ENCODE results near the gene UFSP2.
"Not testable (repeated sequence)": the region's sequence is repeated elsewhere in the genome, so short reads cannot be mapped to it uniquely, and the experiment has no call there.

UFSP2 gene

DNA sequence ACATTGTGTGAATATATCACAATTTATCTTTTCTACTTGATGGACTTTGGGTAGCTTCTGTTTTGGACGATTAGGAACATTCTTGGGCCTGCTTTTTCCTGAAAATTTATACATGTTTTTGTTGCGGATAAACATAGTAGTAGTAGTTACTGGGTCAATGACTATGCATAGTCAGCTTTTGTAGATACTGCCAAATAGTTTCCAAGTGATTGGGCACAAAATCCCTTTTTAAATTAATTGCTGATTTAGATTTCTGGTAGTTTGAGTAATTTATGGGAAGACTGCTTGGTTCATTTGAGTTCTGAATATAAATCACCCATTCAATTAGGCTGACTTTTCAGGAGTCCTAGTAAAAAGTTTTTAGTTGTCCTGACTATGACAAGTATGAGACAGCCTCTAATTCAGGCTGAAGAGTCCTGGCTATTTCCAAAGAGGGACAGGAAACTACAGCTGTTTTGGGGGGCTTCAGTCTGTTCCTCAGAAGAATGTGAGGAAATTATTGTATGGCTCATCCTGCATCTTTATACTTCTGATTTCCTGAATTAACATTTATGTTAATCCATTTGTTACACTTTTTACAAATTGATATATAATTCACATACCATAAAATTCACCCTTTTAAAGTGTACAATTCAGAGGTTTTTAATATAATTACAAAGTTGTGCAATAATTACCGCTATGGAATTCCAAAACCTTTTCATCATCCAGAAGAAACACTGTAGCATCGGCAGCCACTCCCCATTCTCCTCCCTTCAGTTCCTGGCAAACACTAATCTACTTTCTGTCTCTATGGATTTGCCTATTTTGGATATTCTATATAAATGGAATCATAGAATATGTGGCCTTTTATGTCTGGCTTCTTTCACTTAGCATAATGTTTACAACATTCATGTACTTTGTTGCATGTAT, 44.2 kb downstream of the UFSP2 start:
- DNase-seq: no peak

DNA sequence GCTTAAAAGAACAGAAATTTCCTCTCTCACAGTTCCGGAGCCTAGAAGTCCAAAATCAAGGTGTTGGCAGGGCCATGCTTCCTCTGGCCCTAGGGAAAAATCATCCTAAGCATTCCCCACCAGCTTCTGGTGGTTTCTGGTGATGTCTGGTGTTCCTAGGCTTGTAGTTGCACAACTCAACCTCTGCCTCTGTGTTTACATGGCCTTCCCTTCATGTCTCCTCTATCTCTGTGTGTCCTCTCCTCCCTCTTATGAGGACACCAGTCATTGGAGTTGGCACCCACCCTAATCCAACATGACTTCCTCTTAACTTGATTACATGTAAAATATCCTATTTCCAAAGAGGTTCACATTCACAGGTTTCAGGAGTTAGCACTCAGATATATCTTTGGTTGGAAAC, 45.4 kb downstream of the UFSP2 start:
- DNase-seq: no peak

DNA sequence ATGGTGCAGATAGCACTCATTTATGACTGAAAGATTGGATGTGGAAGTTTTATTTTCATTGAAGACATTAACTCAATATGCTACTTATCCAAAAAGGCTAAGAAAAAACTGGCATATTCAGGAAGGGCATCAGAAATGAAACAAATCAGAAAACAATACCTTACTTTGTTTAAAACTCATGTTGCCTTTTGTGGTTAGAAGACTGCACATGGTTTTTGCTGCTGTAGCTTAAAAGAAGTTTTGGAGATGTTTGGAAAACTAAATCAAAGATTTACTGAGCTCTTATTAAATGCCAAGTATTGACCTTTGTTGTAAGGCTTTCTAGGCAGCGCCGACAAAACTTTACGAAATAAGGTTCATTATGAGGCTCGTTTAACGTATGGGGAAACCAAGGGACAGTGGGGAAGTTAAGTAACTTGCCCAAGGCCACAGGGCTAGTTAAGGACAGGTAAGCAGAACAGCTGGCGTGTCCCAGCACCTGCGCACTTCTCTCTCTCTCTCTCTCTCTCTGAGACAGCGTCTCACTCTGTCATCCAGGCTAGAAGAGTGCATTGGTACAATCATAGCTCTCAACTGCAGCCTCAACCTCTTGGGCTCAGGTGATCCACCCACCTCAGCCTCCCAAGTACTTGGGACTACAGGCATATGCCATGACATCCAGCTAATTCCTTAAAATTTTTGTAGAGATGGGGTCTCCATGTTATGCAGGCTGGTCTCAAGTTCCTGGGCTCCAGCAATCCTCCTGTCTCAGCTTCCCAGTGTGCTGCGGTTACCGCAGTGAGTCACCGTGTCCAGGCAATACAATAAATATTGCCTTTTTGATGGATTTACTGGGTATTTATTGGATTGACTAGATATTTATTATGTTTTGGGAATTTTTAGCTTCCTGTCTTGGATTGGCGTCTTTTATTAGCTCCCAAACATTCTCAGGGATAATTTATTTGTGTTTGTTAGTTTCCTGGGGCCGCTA, 46.2 kb downstream of the UFSP2 start:
- no peak for DNase-seq

DNA sequence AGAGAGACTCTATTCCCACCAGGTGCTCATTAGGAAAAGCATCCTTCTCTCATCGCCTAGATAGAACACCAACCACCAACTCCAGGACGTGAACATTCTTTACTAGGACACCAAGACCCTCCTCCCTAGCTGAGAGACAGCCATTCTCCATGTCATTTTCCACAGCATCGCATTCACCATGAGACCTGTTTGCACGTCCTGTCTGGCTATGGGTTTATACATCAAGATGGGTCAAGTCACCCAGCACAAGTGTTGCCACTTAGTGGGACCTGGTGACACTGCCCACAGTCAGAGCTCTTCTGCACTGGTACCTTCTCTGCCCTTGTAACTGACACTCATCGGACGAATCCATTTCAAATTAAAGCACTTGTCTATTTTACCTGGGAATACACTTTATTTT, 47.5 kb downstream of the UFSP2 start:
- no peak for DNase-seq

DNA sequence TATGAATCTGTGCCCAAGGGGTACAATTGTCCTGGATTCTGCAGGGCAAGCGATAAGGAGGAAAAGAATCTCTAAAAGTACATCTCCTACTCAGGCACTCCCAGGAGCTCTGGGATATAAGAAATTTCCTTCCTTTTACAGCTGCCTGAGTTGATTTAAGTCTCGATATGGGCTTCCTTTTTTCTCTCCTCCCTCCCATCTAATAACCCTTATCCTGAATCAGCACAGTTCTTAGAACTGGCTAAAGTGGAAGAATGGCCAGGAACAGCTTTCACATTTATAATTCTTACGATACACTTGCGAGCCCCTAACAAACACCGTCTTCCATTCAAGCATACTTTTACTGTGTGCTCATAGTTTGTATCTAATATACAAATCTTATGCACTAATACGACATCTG, 51.2 kb downstream of the UFSP2 start:
- DNase-seq: no peak

DNA sequence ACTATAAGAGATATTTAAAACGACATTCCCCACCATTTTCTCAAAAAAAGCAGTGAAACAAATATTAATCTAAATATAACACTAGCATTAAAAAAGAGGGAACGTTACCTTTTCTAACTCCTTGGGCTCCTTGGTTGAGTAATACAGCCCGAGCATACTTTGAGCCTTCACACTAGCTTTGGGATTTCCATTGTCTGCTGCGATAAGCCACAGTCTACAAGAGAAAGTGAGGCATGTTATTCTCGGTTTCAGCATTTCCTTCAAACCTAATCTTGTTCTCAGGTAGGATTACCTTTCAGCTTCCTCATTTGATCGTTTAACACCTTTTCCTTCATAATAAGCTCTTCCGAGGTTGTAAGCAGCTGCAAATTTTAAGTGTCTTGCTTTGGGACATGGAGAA, 51.7 kb downstream of the UFSP2 start:
- DNase-seq: no peak

DNA sequence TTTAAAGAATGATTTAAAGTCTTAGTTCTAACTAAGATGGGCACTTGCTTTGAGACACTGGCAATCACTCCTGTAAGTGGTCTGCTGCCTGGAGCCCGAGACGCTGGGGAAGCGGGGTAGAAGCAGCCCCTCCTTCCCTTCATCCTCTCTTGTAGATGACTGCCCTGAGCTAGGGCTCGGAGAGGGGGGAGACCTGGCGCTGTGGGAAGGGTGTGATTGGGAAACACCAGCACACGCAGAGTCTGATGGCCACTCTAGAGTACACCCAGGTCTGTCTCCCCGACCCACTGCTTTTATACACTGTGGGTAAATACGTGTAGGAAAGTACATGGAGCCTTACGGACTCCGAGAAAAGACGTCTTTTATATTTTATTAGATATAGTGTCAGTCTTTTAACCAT, 54.1 kb downstream of the UFSP2 start:
- DNase-seq: no peak

DNA sequence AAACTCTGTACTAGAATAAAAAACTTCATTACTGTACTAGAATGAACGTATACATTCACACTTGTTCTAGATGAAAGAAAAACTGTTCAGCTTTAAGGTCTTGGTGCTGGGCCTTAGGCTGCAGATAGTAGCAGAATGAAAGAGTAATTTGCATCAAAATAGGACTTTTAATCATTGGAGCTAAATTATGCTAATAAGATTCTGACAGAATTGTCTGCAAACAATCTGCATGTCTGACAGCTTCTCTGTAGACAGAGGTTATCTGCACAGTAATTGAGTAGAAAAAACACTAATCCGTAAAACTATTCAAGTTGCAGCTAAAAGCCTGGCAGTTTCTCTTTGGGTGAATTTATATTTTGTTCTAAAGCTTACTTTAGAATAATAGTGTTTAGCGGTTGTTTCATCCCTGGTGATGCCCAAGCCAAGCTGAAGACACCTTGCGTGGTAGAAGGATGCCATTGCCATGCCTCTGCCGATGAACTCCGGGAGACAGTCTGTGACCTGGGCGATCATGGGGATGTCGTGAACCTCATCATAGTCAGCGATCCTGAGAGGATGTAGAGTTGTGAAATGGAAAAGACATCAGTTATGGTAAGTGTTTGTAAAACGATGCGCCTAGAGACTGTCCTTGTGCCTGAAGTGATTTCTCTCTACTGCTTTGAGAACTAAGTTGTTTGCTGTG, 55.4 kb downstream of the UFSP2 start:
- no peak for DNase-seq

DNA sequence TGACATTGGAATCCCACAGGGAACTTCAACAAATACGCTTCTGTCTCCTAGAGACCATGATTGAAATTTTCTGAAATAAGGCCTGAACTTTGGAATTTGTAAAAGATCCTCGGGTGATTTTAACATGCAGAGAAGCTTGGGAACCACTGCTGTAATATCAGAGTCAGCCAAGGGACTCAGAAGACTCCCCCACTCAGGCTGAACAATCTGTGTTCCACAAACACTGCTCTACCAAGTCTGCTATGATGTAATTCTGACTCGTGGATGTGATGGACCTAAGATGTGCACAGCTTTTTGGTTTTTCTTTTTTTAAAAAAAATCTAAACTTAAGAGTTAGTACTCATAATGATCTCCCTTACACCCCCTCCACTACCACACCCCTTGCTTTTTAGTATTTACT, 56.0 kb downstream of the UFSP2 start:
- DNase-seq: no peak

DNA sequence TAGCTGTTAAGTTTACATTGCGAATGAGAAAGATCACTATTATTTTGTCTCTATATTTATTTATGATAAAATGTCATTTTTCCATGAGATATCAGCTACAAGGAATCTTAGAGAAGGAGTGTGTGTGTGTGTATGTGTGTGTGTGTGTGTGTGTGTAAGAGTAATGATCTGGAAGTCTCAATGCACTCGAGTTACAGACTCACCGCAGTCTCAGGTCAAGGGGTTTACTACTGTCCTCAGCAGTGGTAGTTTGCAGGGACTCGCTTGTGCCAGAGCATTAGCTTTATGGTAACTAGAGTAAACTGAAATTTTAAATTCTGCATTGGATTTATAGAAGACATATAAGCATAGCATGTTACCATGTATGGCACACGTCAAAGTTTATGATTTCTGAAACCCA, 60.9 kb downstream of the UFSP2 start:
- DNase-seq: no peak

DNA sequence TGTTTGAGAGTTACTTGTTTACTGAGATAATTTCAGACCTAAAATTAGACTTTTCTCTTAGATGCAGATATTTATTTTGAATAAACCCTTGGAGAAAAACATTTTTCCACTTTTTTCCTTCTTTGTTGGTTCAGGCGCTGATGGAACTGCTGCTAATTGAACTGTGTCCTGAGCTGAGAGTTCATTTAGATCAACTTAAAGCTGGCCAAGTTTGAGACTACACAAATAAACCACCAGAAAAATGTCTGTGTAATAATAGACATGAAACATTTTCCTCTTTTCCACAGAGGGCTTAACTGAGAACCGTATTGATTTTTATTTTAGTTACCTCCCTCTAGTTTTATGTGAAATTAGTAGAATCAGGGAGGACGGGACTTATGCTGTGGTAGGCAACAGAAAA, 62.5 kb downstream of the UFSP2 start:
- no peak for DNase-seq

DNA sequence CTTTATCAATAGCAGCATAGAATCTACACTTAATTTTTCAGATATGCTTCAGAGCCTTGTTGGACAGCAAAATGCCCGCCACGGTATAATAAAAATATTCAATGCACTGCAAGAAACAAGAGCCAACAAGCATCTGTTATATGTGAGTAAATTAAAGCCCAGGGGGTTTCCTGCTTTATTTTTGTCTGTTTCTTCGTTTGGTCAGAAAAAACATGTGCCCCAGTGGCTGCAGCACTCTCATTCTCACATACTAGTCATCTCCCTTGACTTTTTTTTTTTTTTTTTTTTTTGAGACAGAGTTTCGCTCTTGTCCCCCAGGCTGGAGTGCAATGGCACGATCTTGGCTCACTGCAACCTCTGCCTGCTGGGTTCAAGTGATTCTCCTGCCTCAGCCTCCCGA, 63.2 kb downstream of the UFSP2 start:
- DNase-seq: not testable (repeated sequence)

DNA sequence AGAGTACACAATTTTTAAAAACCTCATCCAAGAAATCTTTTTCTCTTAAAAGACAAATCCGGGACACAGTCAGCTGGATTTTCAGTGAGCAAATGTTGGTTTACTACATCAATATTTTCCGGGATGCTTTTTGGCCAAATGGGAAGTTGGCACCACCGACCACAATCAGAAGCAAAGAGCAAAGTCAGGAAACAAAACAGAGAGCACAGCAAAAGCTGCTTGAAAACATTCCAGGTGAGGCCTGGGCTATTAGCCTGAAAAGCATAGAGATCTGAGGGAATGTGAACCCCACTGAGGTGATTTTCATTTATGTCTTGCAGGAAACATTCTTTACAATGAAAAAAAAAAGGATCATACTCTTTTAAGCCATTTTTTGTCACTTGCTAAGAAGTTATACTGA, 63.9 kb downstream of the UFSP2 start:
- no peak for DNase-seq

DNA sequence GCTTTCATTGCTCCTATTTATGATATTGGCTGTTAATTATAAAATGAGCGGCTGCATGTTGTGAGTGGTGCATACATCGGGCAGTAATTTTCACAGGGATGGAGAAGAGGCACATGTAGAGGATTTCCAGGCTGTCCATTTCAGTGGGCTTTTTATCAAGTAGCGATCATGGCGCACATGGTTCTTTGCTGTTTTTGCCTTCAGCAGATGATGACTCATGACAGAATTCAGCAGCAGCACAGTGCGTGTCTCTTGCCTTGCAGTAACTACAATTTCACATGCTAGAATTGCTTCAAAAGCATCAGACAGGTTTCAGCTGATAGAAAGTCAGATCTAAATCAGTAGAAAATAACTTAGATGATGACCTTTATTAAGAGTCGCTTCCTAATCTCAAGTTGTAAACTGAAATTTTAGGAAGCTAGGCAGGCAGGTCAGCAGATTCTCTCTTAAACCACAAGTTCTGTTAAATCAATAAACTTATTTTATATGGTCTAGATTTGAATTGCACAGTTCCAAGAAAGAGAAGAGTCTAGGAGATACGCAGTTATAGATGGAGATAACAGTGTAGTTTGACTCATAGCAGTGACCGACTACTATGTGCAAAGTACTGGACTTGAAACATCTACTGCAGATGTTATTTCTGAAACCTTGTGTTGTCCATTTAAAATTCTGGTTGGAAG, 65.9 kb downstream of the UFSP2 start:
- no peak for DNase-seq

DNA sequence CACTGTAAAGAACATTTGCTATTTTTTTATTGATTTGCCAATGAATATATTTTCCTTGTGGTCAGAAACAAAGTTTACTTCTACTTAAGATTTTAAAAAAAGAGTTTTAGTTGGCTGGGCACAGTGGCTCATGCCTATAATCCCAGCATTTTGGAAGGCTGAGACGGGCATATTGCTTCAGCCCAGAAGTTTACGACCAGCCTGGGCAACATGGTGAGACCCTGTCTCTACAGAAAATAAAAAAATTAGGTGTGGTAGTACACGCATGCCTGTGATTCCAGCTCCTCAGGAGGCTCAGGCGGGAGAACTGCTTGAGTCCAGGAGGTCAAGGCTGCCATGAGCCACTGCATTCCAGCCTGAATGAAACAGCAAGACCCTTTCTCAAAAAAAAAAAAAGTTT, 66.8 kb downstream of the UFSP2 start:
- no peak for DNase-seq

DNA sequence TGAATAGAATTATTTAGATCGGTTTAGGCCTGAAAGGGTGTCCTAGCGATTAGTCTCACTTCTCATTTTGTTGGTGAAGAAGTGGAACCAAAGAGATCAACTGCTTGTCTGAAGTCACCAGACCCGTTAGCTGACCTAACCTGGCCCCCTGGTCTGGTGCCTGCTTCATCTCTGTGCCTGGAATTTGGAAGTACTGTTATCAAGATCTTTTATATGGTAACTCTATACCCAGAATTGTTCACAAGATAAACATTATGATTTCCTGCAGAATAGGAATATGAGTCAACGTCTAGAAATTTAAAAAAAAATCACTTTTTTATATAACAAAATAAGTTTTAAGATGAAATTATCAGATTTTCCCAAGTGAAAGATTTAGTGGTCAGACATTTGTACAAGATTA, 67.2 kb downstream of the UFSP2 start:
- no peak for DNase-seq

DNA sequence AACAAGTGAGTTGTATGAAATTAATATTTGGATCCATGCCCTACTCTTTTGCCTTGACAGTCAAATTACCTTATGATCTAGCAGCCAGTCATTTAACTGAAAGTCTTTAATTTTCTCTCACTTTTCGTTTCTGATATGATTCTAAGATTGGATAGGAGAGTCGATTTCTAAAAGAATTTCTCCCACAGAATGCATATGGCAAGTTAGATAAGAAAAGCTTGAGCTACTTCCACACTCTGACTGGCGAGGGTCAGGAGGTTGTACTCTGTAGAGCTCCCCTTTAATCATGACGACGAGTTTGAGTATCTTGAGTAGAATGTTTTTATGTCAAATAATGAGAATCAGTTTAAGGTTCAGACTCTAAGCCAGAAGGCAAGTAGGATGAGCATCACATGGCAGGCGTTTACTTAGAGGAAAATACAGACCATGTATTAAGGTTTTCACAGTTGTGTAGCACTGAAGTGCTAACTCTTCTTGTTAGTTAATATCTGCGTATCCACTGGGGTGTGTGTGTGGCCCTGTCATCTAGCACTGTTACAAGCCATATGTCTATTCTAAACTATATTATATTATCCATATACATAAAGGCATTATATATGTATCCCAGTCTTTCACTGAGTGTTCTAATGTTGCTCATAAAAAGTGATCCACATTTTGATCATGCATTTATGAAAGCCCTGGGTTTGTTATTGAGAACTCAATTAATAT, 67.9 kb downstream of the UFSP2 start:
- no peak for DNase-seq

DNA sequence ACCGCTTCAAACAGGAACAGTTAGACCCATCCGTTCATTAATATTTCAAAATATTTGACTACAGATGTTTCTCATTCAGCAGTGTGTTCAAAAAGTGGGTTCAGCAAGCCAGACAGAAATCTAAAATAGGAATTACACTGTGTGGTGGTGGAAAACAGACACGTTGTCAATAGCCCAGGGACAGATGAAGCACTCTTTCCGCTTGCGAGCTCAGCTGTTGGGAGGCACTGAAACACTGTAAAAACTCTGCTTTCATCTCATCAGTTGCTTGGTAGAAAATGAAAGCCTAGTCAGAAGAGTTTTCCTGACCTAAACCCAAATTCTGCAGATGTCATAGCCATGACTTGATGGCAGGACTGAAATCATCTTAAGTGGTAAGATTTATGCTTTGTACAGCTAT, 68.6 kb downstream of the UFSP2 start:
- peak; percentile 6 for DNase-seq

DNA sequence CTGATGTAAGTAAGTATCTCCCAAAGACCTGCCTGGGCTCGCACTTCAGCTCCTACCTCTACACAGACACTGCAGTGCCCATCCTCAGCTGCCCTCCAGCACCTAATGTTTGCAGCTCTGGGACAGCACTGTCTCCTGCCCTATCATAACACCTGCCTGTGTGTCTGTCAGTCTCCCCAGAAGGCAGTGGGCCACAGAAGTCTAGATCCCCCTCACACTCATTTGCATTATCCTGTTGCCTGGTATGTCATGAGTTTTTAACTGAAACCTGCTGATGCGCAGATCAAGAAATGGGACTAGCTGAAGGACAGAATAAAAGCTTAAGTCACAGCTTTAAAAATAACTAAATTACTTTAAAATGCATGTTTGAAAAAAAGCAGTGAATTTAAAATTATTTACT, 73.0 kb downstream of the UFSP2 start:
- DNase-seq: no peak

DNA sequence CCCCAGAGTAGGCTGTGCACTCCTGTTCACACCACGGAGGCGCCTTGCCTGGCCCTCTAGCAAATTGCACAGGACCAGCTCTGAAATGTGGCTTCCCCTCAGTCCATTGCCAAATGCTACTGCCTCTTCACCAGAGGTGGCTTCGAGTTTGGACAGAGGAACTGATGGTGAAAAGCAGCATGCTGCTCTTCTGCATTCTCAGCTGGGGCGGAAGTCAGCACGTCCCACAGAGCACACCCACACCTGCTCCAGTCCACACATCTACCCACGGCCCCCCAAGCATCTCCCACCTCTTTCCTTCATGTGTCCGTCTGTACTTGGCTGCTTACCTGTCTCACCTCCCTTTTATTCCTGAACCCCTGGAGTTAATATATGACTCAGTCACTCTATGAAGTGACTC, 73.6 kb downstream of the UFSP2 start:
- no peak for DNase-seq

DNA sequence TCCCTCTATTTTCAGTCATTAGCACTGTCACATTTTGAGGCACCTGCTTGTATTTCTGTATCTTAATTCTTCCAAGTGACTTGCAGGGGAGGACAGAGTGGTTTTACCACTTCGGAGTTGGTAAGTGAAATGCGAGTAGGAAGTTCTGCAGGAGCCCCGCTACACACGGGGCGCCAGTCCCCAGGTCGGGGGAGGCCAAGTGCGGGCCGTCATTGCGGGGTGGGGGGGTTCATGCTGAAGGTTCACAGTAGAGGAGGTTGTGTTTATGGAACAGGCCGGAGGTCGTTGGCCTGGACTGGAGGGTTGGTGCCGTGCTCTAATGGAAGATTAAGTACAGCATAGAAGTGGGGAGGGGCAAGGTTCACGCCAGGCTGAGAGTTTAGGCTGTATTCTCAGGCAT, 74.1 kb downstream of the UFSP2 start:
- no peak for DNase-seq

Measured in stimulated activated CD4-positive, alpha-beta T cell treated with anti-CD3 and anti-CD28 coated beads, Interleukin-1b, Interleukin-23, amount 100 ng/mL, for 48 hours (primary cell).